Hepatic stellate cell (primary cell): ENCODE data around the gene PARVA.
A peak's percentile ranks its signal among the peaks of the same experiment; 100 is the strongest.

Experiments
- DNase-seq: peaks from one replicate; pipeline ENCODE4 v3.0.0; 2011; ENCODE audit warnings: low spot score

PARVA gene

DNA sequence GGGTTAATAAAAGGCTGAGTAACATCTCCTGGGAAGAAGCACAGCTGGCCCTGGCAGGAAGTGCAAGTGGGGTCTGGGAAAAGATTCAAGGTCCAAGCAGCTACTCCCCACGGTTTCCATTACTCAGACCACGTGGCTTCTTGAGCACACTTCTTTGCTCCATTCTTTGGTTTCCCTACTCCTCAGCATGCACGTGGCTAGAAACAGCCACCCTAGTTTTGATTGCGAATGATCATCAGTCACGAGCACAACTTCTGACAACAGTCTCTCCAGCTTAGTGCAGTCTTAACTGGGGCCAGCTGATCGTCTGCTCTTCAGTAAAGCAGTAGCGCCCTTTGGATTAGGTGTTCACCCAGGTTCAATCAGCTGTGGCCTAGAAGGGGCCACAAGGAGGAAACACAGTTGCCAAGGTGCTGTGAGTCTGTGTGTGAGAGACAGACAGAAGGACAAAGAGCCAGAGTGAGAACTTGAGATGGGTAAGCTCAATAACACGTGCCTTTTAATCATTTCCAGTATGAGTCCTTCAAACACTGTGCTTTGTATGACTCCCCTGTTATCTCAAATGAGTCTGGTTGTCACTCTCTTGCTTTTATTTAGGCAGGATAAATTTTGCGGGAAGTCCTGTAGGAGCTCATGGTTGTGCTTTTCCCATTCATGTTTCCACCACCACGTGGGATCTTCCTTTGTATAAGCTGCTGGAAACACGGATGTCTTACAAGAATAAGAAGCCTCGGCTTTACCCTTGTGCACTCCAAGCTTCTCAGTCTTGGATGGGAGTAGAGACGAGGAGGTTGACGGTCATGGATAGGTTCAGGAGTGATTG is 901 bp upstream of the PARVA start:
- peak; percentile 36 for DNase-seq

DNA sequence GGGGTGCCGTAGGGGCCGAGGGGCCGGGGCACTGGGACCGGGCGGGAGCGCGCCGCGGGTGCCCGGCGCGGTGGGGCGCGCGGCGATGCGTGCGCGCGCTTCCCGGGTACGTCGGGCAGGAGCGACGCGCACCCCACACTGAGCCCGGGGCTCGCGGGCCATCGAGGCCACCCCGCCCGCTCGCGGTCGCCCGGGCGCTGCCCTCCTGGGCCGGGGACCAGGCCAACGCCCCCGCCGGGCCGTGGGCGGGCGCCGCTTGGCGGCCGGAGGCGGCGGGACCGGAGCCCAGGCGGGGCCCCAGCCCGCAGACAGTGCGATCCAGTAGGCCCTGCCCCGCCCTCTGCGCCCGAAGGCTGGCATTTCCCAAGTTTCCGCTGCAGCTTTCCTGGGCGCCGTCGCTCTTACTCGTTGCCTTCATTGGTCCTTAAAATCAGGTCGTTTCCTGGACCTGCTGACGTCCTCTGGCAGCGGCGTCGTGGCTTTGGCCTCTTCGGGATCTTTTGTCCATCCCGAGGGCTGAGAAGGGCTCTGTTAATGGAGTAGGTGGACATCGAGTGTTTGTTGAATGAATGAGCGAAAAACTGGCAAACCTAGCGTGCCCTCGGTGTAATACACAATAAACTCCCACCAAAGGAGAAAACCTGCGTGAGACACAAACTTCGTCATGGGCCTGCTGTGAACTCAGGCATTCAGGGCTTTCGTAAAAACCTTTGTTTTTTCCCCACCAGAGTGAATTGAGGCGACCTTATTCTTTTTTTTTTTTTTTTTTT is 638 bp downstream of the PARVA start:
- DNase-seq = peak; percentile 60

DNA sequence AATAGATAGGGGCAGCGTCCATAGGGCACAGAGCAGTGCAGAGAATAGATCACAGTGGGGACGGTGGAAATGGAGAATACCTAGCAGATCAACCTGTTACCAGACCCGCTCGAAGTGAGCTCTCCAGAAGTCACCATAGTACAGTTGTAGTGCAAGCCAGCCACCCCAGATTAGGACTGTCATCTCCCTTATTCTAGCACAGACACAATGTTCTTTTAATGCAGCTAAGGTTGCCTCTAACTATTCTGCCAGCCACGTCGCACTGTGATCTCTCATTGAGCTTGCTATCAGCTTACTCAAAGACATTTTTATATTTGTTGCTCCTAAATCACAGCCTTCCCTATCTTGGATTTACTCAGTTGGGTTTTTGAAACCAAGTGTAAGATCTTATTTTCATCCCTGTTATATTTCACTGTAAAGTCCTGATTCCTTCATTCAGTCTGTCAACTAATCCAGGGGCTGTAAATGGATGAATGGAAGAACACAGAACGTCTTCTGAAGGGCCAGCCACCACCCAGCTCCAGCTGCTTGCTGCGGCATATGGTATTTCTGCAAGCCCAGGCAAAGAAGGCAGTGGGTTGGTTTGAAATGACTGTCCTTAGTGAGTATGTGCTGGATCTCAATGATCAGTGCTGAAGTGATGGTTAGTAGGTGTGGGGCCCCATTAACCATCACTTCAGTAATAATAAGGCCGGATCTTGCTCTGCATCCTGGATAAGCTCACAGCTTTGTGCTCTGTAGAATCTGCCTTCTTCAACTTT is 3.4 kb downstream of the PARVA start:
- DNase-seq = no peak

DNA sequence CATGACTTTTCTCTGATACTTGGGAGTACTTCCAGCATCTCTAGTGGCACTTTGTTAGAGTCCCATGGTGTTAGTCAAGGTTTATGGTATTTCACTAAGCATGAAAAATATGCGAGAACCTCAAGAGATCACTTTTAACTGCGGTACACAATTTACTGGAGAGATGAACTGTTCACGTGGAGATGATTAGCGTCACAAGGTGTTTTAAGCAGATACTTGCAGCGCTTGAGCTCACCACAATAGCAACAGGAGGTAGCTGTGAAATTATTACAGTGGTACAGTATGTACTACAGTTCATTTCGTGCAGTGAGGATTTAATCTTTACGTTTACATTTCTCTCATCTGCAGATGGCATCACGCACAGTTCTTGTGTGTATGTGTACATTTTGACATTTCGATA is 4.5 kb downstream of the PARVA start:
- no peak for DNase-seq

DNA sequence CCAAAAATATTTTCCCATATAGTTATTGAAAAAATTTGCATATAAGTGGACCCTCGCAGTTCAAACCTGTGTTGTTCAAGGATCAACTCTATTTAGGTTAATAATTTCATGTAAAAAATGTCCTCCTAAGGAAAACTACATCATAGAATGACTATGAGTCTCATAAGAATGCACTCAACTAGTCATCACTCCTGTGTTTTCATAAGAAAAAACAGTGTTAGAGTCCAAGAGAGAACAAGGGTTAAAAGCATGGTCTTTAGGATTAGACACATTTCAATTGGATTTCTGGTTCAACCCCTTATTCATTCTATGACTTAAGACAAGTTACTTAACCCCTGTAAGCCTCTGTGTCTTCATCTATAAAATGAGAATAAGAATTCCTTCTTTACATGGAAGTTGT is 5.1 kb downstream of the PARVA start:
- peak; percentile 17 for DNase-seq

DNA sequence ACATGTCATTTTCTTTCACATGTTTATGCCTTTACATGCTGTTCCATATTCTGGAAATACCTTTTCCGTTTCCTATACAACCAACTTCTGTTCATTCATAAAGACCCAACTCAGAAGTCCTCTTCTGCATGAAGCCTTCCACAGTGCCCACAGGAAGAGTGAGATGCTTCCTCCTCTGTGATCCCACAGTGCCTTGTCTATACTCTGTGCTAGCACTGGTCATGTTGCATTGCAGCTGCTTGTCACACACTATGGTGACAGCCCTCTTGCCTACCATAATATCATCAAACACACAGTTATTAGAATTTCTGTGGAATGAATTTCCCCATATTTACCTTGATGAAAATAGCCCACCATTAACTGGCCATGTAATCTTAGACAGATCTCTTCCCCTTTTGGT is 8.9 kb downstream of the PARVA start:
- no peak for DNase-seq

DNA sequence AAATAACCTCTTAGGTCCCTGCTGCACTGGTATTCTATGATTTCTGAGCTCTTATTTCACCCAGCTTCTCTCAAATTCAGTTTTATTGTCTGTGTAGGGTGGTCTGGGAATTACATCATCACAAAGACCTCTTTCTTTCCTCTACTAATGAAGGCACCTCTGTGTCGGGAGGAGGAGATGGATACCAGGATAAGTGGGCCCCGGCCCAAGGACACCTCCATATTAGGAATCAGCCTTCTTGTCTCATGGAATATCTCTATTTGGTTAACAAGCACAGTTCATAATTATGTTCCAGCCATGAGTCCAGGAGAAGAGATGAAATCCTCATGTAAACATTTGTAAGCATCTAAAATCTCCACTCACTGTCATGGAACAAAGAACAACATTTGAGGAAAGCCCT is 9.4 kb downstream of the PARVA start:
- DNase-seq = no peak

DNA sequence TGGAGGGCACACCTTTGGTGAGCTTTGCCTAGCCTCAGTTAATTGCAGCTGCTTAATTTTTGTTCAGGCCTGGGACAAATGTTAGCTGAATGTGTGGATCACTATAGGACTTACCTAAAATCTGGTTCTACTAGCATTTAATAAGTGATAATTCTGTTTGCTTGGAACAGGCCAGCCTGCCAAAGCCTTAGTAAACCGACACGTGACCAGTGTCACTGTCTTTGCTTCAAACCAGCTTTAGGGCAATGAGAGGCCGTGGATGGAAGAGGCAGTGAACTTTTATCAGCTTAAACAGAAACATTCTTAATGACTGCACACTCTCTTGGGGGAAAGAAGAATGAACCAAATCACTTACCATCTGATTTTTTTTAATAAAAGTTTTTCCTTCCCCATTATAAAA is 10.8 kb downstream of the PARVA start:
- DNase-seq = no peak

DNA sequence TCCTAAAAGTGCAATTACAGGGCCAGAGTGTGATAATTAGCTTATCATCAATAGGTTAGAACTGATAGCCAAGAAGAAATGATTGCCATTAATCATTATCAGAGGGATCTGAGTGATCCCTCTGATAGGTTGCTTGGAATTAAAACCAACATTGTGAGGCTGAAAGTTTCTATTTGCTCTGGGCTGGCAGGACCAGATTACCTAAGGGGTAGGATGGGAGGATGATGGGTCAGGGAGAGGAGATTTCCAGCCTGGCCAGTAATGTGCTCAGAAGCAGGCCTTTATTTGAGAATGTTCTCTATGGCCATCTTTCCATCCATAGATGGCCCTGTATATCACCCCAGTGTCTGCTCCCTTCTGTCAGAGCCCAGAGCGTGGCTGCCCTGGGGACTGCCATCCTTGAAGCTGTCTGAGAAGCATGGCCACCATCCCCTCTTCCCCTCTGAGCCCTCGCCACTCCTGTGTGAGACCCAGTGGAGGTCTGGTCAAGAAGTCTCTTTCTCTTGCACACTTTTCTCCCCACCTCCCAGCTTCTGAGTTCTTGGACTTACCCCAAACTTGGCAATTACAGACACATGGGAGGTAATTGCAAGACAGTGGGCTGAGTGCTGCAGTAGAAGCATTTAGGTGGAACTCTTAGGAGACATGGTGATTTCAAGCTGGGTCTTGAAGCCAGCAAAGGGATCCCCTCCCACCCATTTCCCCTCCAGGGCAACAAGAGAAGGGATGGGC is 11.7 kb downstream of the PARVA start:
- no peak for DNase-seq

DNA sequence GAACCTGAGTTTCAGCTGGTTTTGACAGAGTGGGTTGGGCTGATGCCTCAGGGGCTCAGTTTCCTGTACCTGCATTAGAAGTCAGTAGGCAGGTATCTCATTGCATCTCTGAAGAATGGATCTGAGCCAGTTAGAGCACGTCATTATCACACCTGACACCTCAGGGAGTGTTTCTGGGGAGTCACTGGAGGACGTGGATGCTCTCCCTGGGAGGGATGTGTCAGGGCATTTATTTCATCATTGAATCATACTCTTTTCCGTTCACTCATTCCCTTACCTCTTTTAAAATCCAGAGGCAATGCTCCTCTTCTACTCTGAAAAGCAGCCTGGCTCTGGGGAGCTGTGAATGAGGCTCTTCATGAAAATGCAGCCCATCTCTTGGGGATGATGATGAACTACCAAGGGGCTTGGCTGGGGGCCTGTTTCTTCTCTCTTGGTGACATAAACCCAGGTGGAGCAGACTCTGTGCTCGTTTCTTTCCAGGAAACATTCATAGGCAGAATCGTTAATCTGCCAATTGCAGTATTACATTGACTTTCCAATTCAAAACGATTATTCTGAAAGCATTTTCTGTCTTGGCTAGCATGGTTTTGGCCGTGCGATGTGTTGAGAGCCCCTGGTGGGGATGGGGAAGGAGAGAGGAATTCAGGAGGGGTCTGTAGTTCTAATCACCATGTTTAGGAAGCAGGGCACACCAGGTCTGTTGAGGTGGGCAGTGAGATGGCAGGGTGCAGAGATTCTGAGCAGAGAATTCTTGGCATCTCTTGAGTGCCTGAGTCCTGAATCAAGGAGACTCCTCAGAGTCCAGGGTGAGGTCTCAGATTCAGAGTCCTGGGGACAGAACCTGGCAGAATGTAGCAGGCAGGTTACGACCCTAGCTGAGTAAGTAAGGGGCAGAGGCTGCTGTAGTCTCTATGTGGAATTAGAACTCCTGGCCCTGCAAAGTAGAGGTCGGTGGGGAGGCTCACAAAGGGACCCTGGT is 12.6 kb downstream of the PARVA start:
- DNase-seq = no peak

DNA sequence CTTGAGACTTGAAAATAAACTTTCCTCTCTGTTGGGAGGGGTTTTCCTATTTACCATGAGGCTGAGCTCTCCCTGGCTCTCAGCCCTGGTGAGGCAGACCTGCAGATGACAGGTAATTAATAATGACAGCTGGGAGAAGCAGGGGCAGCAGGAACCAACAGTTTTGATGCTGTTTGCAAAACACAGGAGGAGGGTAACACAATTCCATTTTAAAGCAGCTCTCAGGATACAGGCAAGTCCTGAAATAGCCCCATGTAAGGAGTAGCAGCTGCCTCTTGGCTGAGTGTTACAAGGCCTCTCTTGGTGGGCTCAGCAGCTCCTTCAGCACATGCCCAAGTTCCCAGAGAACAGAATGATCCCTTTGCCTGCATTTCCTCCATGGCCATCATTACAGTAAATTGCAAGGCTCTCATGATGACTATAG is 13.3 kb downstream of the PARVA start:
- DNase-seq = no peak

DNA sequence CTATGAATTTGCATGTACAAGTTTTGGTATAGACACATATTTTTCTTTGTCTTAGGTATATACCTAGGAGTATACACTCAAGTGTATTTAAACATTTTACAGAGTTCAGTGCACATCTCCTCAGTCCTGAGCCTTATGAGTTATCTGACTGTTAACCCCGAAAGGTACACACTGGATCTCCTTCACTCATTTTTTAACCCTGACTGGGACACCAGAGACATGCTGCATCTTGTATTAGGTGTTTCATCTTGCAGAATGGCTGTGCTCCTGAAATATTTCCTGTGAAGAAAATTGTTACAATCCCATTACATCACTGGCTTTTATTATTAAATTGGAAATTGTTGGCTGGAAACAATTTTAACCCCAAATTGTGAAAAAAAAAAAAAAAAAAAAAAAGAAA is 15.3 kb downstream of the PARVA start:
- DNase-seq = no peak

DNA sequence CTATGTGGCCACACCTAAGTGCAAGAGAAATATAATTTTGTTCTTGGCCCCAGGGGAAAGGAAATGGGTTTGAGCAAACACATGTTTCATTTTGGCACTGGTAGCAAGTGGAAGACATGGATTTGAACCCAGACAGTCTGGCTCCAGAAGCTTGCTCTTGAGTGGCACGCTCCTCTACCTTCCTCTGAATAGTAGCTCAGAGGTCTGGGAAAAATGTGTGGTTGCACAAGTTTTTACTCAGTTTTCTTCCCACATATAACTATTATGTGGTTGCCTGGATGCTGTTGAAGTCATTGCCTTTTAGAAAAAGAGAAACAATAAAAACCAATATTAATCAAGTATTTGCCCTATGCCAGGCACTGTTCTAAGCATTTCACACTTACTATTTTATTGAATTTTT is 16.3 kb downstream of the PARVA start:
- no peak for DNase-seq

DNA sequence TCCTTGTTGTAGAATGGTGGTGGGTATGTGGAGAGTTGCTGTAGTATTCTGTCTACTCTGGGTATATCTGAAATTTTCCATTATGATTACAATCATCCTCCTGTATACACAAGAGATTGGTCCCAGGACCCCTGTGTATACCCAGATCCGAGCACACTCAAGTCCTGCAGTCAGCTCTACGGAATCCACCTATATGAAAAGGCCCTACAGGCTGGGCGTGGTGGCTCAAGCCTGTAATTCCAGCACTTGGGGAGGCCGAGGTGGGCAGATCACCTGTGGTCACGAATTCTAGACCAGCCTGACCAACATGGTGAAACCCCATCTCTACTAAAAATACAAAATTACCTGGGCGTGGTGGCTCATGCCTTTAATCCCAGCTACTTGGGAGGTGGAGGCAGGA is 17.2 kb downstream of the PARVA start:
- DNase-seq = no peak

DNA sequence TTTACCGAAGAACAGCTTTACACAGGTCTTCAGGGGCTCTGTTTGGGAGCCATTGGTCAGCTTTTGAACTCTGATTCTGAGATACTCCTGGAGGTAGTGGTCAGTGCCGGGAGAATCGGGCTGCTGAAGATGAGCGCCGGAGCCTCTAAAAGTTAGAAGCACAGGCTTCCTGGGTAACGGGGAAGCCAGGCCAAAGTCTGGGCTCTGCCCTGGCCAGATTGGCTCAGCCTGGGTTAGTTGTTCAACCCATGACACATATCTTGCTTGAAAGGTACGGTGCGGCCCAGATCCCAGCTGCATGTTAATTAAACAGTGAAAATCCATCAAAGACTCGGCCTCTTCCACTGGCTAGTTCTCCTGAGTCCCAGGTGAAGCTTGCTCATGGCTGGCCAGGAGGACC is 18.0 kb downstream of the PARVA start:
- no peak for DNase-seq

DNA sequence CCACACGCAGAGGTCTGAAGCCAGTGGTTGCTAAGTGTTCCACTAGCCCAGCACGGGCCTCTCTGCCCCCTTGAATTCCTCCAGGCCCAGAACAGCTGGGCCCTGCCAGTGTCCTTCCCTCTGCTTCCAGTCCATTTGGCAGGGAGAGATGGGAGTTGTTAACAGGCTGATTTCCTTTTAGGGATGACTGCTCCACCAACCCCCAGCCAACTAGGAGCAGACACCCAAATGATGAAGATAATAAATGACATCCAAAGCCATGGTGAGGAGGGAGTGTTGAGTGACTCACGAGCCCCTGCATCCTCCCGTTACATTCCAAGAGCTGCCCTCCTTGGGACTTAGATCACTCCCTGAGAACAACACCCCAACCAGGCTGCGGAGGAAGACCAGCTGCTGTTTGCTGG is 20.6 kb downstream of the PARVA start:
- DNase-seq = peak; percentile 86

DNA sequence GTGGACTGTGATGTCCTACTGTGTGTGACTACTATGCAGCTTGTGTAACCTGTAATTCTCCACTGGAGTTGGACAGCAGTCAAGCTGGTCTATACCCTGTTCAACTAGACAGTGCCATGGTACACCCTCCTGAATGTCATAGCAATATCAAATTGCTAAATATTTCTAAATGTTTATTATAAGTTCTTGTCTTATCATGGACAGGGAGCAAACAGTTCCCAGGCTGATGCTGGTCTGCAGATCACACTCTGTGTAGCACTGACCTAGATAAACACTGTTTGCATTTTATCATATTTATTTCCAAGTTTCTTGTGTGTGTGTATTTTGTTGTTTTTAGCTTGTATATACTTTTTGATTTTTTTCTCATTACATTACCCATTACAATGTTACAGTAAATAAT is 22.0 kb downstream of the PARVA start:
- no peak for DNase-seq

DNA sequence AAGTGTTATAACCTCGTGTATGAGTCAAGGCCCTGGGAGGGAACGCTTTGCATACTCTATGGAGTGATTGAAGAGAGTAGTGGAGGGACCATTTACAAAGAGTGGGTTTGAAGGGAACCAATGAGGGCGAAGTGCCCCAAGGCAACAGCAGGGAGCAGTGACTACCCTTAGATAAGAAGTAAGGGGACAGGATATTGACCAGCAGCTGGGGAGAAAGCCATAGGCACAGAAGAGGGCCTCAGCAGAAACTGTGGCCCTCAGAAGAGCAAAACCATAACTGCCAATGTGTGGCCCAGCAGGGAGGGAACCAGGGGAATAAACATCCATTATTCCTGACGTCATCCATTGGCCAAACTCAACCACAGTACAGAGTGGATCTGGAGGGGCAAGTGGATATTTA is 24.7 kb downstream of the PARVA start:
- DNase-seq = no peak

DNA sequence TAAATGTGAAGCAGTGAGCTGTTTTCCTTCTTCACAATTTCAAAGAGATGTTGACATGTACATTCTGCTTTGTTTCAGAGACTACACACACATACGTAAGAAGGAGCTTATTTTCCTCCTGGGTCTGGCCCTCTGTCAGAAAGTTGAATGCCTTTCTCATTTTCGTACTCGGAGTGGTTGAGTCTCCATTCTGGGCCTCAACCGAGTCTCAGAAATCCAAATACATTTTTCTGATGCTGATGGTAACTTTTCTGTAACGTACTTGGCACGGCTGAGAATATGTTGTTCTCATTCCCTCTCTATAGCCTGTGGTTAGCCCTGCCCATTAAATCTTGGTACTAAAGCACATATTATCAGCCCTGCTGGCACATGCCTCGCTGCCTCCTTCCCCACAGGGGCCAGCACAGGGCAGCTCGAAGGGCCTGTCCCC is 25.3 kb downstream of the PARVA start:
- no peak for DNase-seq

DNA sequence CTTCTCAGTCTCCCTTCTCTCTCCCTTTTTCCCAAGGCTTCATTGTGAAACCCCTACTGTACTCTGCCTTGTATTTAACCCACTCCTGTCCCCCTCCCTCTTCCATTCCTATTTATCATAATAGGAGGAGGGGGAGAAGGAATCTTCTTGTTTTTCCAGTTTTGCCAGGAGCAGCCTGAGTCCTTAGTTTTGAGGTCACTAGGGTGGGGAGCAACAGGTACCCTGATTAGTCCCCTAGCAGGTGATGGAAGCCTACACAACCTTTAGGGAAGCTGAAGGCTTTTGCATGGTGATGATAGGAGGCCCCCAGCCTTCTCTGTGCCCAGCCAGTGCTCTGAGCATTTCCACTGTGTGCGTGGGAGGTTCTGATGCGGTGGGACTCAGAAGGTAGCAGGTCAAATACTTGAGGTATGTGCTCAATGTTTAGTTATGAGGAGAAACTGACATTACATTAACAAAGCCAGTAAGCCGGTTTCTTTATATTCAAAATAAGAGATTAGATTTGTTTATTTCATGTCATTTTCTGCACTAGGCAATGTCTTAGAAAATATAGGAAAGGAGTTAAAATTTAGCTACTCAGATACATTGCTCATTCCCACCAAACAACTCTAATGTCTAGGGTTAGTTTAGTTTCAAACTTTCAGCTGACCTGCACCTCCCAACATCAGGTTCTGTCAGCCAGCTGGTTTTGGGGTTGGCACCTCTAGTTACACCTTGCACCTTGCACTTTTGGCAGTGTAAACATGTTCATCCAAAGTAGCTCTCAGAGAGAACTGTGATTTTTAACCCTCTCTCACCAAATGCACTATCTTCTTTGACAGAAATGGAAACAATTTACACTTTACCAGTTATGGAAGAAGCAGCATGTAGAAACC is 26.0 kb downstream of the PARVA start:
- no peak for DNase-seq
